ENCODE results near the gene ADAM8.

DNA sequence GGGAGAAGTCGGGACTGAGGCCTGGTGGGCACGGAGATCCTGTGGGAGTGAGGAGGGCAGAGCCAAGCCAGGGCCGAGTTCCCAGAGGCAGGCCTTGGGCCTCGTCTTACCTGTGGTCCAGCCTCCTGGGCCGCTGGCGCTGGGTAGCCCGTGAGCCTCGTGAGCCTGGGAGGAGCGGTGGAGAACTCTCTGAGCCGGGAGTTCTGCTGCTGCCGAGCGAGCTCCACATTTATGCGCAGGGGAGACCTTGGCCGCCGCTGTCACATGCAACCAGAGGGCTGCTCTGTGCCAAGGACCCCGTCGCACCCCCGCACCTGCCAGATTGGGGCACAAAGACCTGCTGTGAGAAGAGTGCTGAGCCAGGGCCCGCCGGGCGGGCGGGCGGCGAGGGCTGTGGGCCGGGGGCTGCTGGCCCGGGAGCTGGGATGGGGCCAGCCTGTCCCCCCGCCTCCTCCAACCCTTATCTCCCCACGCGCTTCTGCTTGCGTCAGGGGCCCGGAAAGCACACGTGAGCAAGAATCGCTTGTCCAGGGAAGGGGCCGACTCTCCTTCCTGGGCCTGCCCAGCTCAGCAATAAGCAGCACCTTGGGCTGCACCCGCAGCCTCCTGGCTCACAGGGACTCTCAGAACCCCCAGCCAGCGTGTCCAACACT, 28.9 kb downstream of the ADAM8 start:
- TF ChIP-seq, protein P1, sequence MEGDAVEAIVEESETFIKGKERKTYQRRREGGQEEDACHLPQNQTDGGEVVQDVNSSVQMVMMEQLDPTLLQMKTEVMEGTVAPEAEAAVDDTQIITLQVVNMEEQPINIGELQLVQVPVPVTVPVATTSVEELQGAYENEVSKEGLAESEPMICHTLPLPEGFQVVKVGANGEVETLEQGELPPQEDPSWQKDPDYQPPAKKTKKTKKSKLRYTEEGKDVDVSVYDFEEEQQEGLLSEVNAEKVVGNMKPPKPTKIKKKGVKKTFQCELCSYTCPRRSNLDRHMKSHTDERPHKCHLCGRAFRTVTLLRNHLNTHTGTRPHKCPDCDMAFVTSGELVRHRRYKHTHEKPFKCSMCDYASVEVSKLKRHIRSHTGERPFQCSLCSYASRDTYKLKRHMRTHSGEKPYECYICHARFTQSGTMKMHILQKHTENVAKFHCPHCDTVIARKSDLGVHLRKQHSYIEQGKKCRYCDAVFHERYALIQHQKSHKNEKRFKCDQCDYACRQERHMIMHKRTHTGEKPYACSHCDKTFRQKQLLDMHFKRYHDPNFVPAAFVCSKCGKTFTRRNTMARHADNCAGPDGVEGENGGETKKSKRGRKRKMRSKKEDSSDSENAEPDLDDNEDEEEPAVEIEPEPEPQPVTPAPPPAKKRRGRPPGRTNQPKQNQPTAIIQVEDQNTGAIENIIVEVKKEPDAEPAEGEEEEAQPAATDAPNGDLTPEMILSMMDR (IDR thresholded peaks at IDR 0.05; ENCODE audit: insufficient read depth, low read length): no peak
- no peak for TF ChIP-seq GABPA (IDR thresholded peaks at IDR 0.05; ENCODE audit: low read depth)
- TF ChIP-seq, protein P2, sequence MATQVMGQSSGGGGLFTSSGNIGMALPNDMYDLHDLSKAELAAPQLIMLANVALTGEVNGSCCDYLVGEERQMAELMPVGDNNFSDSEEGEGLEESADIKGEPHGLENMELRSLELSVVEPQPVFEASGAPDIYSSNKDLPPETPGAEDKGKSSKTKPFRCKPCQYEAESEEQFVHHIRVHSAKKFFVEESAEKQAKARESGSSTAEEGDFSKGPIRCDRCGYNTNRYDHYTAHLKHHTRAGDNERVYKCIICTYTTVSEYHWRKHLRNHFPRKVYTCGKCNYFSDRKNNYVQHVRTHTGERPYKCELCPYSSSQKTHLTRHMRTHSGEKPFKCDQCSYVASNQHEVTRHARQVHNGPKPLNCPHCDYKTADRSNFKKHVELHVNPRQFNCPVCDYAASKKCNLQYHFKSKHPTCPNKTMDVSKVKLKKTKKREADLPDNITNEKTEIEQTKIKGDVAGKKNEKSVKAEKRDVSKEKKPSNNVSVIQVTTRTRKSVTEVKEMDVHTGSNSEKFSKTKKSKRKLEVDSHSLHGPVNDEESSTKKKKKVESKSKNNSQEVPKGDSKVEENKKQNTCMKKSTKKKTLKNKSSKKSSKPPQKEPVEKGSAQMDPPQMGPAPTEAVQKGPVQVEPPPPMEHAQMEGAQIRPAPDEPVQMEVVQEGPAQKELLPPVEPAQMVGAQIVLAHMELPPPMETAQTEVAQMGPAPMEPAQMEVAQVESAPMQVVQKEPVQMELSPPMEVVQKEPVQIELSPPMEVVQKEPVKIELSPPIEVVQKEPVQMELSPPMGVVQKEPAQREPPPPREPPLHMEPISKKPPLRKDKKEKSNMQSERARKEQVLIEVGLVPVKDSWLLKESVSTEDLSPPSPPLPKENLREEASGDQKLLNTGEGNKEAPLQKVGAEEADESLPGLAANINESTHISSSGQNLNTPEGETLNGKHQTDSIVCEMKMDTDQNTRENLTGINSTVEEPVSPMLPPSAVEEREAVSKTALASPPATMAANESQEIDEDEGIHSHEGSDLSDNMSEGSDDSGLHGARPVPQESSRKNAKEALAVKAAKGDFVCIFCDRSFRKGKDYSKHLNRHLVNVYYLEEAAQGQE (IDR thresholded peaks at IDR 0.05; ENCODE audit: insufficient replicate concordance, low read depth): no peak

Data from HL-60 (cell line).